GM23338 (cell line): ENCODE measurements around the gene B3GALT5. TPM values are rescaled to one million over a fixed set of nuclear protein-coding genes. Genes with fewer than 3 reads are reported as not detected.

Source experiments
- polyA plus RNA-seq: library from polyadenylated mRNA; unstranded; fragments of >200 nt; fragmentation: Nextera tagmentation; extraction: Ambion mirVana; gene quantifications from 2 replicates; pipeline ENCODE4 v1.2.1, GENCODE V29; 2016
- total RNA-seq: library from RNA; depleted of rRNA; stranded (reverse); fragments of >200 nt; shearing (Covaris generic); gene quantifications from 2 replicates; pipeline ENCODE4 v1.2.3, GENCODE V29; 2014; rRNA removed

Gene B3GALT5
- total and polyA plus RNA-seq, 2 experiments from 2014 or later: 6.2 to 37.5 TPM

Other genes starting within 250 kb of the B3GALT5 start
- 0.69 TPM in 1 of 2 replicates, not detected in the other for gene LCA5L, start 167.2 kb upstream of the B3GALT5 start, total RNA-seq
- 0.73 and 1.4 TPM in 2 replicates for gene LCA5L, start 167.2 kb upstream of the B3GALT5 start, polyA plus RNA-seq
- 4.9 and 5.9 TPM in 2 replicates for gene SH3BGR, start 161.0 kb upstream of the B3GALT5 start, total RNA-seq
- gene SH3BGR, start 161.0 kb upstream of the B3GALT5 start, polyA plus RNA-seq: 16.6 and 18.9 TPM in 2 replicates
- 4.2 and 10.1 TPM in 2 replicates for gene IGSF5, start 132.2 kb downstream of the B3GALT5 start, total RNA-seq
- gene IGSF5, start 132.2 kb downstream of the B3GALT5 start, polyA plus RNA-seq: 3.8 and 4.4 TPM in 2 replicates